GM21381 (cell line): ENCODE data around the gene TMEM147.

Experiments
- ATAC-seq: cut with Tn5 transposase; IDR thresholded peaks from one replicate; pipeline ENCODE4 v1.9.1; 2021; ENCODE audit warnings: mild to moderate bottlenecking, moderate library complexity; ENCODE audit not compliant: unreplicated experiment

TMEM147 gene

GRCh38 chr19:35545855-35546381, 492 bp downstream of the TMEM147 start:
- peak; percentile 44 for ATAC-seq

DNA sequence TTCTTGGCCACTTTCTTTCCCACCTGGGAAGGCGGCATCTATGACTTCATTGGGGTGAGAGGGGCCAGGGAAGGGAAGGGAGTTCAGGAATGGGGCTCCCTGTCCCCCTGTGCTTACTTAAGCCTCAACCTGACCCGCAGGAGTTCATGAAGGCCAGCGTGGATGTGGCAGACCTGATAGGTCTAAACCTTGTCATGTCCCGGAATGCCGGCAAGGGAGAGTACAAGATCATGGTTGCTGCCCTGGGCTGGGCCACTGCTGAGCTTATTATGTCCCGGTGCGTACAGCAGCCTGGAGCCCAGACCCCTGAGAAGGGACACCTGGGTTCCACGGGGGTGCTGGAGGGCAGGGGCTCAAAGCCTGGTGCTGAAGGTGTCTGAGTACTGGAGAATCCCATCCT, 1.1 kb downstream of the TMEM147 start:
- no peak for ATAC-seq

GRCh38 chr19:35549174-35549788, 3.9 kb downstream of the TMEM147 start:
- ATAC-seq = no peak

DNA sequence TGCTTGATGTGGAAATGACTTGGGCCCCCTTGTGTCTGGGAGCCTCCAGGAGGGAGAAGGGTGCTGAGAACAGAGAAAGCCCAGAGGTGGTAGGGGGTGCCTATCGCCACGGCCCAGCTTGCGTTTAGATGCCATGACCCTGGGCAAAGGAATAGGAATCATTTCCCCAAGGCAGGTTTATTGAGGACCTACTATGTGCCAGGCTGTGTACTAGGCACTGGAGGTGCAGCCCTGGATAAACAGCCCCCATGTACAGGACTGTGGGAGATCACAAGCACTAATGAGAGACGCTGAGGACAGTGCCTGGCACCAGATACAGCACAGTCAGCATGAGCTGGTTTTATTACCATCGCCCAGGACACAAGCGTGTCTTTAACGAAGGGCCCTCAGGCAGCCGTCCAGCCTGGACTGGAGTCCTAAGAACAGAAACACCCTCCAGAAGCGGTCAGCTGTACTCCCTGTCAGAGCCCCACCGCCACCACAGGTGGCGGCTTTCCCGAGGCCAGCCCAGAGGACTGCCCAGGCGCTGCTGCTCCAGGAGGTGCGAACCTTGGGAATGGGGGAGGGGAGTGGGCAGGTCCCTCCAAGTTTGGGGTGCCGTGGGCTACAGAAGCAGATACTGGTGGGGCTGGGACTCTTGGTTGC, 4.6 kb downstream of the TMEM147 start:
- no peak for ATAC-seq

- ATAC-seq = no peak
Measured at GRCh38 chr19:35551091-35551810, 5.8 kb downstream of the TMEM147 start.

- ATAC-seq = no peak
Measured at GRCh38 chr19:35552534-35553384, 7.3 kb downstream of the TMEM147 start.

- no peak for ATAC-seq
Measured at GRCh38 chr19:35553385-35554000, 8.1 kb downstream of the TMEM147 start.

- no peak for ATAC-seq
Measured at GRCh38 chr19:35554076-35554475, 8.7 kb downstream of the TMEM147 start.

DNA sequence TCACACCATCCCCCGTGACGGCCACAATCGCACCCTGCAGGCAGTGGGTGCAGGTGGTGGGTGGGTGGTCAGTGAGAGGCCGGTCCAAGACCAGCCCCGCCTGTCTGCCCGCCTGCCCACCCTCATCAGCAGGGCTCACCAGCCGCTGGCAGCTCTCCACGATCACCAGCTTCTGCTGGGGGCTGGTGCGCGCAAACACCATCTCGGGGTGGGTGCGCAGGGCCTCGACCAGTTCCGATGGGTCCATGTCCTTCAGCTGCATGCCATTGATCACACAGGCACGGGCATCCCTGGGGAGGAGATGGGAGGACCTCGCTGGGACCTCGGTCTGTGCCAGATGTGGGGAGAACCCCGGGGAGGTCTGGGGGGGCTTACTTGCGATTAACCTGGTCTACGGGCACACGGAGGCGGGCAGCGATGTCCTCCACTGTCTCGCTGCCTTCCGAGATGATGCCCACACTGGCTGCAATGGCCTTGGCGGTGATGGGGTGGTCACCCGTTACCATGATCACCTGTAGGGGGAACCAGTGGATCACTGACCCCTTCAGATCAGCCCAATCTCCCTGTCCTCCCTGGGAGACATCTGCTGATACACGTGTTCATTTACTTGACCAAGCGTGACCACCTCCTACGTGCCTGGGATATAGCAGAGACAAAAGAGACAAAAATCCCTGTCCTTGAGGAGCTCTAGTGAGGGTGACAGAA, 10.0 kb downstream of the TMEM147 start:
- ATAC-seq = no peak

- no peak for ATAC-seq
Measured at GRCh38 chr19:35556025-35556590, 10.7 kb downstream of the TMEM147 start.

DNA sequence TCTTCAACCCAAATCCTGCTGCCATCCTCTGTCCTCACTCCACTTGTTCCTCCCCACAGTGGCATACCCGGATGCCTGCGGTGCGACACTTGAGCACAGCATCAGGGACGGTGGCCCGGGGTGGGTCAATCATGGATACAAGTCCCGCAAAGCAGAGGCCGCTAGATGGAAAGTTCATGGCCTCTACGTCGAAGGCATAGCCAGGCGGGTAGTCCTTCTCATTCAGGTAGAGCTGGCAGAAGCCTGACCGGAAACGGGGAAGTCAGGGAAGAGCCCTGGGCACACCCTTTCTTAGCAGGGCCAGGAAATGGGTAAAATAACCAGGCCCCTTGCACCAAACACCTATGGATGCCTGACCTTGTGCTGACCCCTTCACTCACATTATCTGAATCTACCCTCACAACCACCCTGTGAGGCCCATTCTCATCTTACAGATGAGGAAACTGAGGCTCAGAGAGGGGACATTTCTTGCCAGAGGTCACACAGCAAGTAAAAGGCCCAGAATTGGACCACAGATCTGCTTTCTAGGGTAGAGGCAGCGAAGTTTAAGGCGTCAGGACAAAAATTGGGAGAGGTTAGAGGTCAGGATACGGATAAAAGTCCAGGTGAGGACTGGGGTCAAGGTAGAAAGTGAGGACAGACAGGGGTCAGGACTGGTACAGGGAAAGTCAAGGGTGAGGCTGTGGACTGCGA, 11.6 kb downstream of the TMEM147 start:
- no peak for ATAC-seq

DNA sequence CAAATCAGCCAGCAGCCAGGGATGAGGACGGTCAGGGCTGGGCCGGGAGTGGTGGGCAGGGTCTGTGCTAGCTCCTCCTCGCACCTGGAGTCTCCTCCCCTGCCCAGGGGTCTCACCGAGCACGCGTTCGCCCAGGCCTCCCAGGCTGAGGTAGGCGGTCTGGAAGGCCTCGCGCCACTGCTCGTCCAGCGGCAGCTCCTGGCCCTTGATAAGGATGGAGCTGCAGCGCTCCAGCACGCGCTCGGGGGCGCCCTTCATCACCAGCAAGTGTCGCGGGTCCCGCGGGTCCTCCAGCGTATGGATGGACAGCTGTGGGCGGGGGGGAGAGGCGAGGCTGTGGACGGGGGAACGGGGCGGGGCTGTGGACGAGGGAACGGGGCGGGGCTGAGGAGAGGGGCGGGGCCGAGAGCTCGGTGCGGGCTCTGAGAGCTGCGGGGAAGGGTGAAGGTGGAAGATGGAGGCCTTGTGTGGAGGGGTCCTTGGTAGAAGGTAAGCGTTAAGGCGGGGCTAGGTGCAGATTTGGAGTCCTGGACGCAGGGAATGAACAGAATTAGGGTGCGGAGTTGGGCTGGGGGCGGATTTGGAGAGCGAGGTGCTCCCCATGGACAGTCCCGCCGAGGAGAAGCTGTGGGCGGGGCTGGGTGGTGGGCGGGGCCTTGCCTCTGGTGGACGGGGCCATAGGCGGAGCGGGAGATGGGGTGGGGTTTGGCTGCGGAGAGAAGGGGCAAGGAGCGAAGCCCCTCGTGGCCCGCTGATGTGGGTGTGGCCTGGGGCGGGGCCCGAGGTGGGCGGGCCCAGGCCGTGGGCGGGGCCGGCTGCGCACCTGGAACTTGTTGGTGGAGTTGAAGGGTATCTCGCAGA, 12.3 kb downstream of the TMEM147 start:
- no peak for ATAC-seq

DNA sequence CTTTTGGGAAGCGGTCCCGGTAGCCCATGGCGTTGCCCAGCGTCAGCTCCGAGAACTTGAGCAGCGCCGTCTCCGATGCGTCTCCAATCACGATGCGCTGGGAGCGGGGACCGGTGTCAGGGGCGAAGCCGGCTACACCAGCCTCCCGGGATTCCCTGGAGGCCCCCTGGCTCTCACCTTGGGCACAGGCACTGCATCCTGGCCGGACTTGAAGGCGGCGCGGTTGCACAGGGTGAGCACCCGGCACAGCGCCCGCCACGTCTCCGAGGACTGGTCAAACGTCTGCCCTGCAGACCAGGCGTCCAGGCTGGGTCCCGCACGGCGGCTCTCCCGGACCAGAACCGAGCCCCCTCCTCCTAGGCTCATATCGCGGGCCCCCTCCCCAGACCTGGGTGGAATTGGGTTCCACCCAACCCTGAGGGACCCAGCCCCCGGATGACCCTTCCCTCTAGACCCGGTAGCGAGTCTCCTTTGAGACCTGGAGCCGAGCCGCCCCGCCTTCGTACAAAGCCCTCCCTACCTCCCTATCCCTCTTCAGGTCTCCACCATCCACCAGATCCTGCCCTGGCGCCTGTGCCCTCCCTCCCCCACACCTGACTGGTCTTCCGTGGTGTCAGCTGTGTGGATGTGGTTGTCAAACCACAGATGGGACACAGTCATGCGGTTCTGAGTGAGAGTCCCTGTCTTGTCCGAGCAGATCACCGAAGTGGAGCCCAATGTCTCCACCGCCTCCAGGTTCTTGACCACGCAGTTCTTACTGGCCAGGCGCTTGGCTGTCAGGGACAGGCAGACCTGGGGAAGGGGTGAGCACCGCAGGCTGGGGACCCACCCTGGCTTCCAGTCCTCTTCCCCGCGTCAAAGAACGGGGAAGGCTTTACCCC, 13.2 kb downstream of the TMEM147 start:
- ATAC-seq = no peak

- no peak for ATAC-seq
Measured at GRCh38 chr19:35559281-35559659, 13.8 kb downstream of the TMEM147 start.

- no peak for ATAC-seq
Measured at GRCh38 chr19:35559781-35560180, 14.4 kb downstream of the TMEM147 start.

- no peak for ATAC-seq
Measured at GRCh38 chr19:35560271-35560670, 14.8 kb downstream of the TMEM147 start.

- no peak for ATAC-seq
Measured at GRCh38 chr19:35560677-35561076, 15.3 kb downstream of the TMEM147 start.
